Measurements from ENCODE around the gene ELAPOR1. TPM values are rescaled to one million over a fixed set of nuclear protein-coding genes. Genes with fewer than 3 reads are reported as not detected.

The ELAPOR1 gene
- total RNA-seq, 2 donors from 2014 or later = 0.11 to 0.12 TPM

GRCh38 chr1:109084563-109085517 is 29.1 kb upstream of the ELAPOR1 start:
- no peaks in the 10 kb centered on the region for H3K36me3 ChIP-seq
- no peak overlapping the region for H3K27ac ChIP-seq
- peaks cover 0 to 6% of the 10 kb centered on the region in 2 donors for H3K4me1 ChIP-seq
- no peaks in the 10 kb centered on the region for H3K9me3 ChIP-seq
- no peak for DNase-seq (ENCODE audit: low spot score)
- H3K27me3 ChIP-seq = no peaks in the 10 kb centered on the region
- no peak overlapping the region for H3K4me3 ChIP-seq
- no peak for TF ChIP-seq CTCF (IDR thresholded peaks at IDR 0.05)

- no peaks in the 10 kb centered on the region for H3K9me3 ChIP-seq
- H3K4me1 ChIP-seq = peaks cover 0 to 34% of the 10 kb centered on the region in 2 donors
- peak overlapping the region; percentile 76 for H3K4me3 ChIP-seq
- TF ChIP-seq CTCF (IDR thresholded peaks at IDR 0.05) = peak; percentile 20 to 67
- peak overlapping the region; percentile 96 to 98 for H3K27ac ChIP-seq
- H3K27me3 ChIP-seq = no peaks in the 10 kb centered on the region
- DNase-seq (ENCODE audit: low spot score) = no peak
- peaks cover 16% of the 10 kb centered on the region for H3K36me3 ChIP-seq
Measured at GRCh38 chr1:109089242-109090015, 24.5 kb upstream of the ELAPOR1 start.

- Histone ChIP-seq H3K4me1 (peaks cover 0 to 41% of the 10 kb centered on the region in 2 donors), H3K27me3 (no peaks in the 10 kb centered on the region)
- peak; percentile 96 for DNase-seq (ENCODE audit: low spot score)
Measured at GRCh38 chr1:109090196-109091077, 23.5 kb upstream of the ELAPOR1 start, which contains the start of gene TMEM167B. Gene TMEM167B, plus strand, starts transcription at chr1:109090764. Its CDS starts 109 bp downstream, at chr1:109090873.

GRCh38 chr1:109091078-109091838 is 22.7 kb upstream of the ELAPOR1 start:
- H3K4me3 ChIP-seq = peak overlapping the region; percentile 76
- TF ChIP-seq CTCF (IDR thresholded peaks at IDR 0.05) = no peak
- no peaks in the 10 kb centered on the region for H3K27me3 ChIP-seq
- H3K4me1 ChIP-seq = peaks cover 0 to 41% of the 10 kb centered on the region in 2 donors
- peak overlapping the region; percentile 96 to 98 for H3K27ac ChIP-seq
- H3K36me3 ChIP-seq = peaks cover 24% of the 10 kb centered on the region
- no peaks in the 10 kb centered on the region for H3K9me3 ChIP-seq
- DNase-seq (ENCODE audit: low spot score) = no peak

More at GRCh38 chr1:109090196-109091077, 23.5 kb upstream of the ELAPOR1 start, which contains the start of gene TMEM167B:
- peak within 1 kb of the TSS; percentile 96 to 98 for H3K27ac ChIP-seq
- peak in 1 of 2 donors; percentile 9 for TF ChIP-seq CTCF (IDR thresholded peaks at IDR 0.05)
- no peaks in the 10 kb centered on the region for H3K9me3 ChIP-seq
- peak within 1 kb of the TSS; percentile 76 for H3K4me3 ChIP-seq
- H3K36me3 ChIP-seq = peaks cover 24% of the 10 kb centered on the region
